ENCODE data around the gene FKBP5.

DNA sequence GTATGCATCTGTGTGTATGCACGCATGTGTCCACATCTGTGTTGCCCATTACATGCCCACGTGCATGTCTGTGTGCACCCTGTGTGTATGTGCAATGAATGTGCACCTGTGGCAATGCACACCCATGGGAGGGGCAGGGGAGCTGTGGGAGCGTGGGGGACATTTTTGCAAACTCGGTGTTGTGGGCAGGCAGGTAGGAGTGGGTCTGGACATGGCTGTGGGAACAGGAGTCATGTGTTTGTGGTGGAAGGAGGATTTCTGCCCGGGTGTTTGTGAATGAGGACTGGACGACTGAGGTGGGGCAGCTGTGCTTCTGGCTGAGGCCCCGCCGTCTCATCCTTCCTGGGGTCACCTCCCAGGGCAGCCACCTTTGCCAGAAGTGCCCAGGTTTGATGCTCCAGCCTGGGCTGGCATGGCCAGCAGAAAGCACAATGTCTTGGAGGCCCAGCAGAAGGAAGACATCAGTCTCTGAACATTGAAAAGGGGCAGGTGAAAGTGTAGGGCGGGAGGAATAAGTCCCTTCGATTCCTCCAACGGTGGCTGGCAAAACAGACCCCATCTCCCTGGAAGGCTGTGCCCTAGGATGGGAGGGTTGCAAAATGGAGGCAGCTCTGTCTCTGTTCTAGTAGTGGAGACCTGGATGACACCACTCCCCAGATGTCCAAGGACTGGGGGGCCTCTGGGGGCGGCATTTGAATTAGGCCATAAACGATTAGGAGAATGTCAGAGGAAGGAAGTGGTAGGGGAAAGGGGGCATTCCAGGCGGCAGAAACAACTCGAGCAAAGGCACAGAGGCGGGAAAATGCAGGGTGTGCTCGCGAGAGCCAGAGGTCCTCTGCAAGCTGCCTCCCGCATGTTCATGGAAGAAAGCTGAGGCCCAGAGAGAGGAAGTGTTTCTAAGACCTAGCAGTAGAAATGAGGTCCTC, 29.0 kb upstream of the FKBP5 start:
- TF ChIP-seq POLR2A (IDR thresholded peaks at IDR 0.05; ENCODE audit: low read length) (no peak), GATA1 (IDR thresholded peaks at IDR 0.05; ENCODE audit: low read depth, low read length) (no peak)
